ENCODE results near the gene TRIO.

DNA sequence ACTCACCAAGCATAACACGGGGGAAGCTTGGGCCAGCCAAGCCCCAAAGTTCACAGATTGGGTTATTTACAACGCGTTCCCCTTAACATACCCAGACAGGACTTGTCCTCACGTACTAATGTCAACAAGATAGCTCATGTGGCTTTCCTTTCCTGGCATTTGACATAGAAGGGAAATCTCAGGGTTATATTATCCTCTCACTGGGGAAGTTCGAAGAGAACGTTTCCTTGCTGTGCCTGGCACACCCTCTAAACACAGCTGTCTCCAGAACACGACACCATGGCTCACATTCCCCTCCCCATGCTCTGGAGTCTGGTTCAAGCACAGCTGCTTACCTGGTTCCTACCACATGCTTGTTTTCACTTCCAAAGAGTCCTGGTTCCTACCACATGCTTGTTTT is 391.6 kb downstream of the TRIO start:
- TF ChIP-seq, protein P1, sequence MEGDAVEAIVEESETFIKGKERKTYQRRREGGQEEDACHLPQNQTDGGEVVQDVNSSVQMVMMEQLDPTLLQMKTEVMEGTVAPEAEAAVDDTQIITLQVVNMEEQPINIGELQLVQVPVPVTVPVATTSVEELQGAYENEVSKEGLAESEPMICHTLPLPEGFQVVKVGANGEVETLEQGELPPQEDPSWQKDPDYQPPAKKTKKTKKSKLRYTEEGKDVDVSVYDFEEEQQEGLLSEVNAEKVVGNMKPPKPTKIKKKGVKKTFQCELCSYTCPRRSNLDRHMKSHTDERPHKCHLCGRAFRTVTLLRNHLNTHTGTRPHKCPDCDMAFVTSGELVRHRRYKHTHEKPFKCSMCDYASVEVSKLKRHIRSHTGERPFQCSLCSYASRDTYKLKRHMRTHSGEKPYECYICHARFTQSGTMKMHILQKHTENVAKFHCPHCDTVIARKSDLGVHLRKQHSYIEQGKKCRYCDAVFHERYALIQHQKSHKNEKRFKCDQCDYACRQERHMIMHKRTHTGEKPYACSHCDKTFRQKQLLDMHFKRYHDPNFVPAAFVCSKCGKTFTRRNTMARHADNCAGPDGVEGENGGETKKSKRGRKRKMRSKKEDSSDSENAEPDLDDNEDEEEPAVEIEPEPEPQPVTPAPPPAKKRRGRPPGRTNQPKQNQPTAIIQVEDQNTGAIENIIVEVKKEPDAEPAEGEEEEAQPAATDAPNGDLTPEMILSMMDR (IDR thresholded peaks at IDR 0.05) = no peak
- no peak for TF ChIP-seq POLR2A (IDR thresholded peaks at IDR 0.05)
